Medulla oblongata (tissue), 1 donor: ENCODE measurements around the gene MARCHF5.
"Not testable (repeated sequence)": the region's sequence is repeated elsewhere in the genome, so short reads cannot be mapped to it uniquely, and the experiment has no call there.

Source experiments
- DNase-seq: peaks from one replicate; pipeline ENCODE4 v3.0.0-alpha.2; 2015; ENCODE audit errors: extremely low spot score

MARCHF5 gene

DNA sequence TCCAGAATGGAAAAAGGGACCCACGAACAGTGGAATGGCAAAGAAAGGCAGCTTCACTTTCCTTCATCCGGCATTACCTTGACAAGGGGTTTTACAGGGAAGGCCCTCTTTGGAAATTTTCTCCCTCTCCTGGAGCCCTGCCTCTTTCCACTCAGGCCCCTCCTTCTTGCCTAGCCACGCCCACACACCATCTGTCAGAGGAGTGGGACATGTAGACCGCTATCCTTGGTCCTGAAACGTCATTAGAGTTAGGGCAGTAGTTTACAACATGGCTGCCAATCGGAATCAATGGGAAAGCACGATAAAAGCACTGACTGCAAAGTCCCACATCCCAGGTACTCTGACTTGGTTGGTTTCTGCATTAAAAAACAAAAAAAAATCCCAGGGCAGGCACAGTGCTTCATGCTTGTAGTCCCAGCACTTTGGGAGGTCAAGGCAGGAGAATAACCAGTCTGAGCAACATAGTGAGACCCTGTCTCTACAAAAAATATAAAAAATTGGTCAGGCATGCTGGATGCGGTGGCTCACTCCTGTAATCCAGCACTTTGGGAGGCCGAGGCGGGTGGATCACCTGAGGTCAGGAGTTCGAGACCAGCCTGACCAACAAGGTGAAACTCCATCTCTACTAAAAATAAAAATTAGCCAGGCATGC, 96.4 kb downstream of the MARCHF5 start:
- DNase-seq = no peak

DNA sequence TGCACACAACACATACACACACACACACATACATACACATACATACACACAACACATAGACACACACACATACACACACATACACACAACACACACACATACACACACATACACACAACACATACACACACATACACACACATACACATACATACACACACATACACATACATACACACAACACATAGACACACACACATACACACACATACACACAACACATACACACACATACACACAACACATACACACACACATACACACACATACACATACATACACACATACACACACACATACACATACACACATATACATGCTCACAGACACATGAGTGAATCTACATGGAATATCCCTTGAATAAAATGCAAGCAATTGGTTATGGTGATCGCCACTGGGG, 102.2 kb downstream of the MARCHF5 start:
- not testable (repeated sequence) for DNase-seq

DNA sequence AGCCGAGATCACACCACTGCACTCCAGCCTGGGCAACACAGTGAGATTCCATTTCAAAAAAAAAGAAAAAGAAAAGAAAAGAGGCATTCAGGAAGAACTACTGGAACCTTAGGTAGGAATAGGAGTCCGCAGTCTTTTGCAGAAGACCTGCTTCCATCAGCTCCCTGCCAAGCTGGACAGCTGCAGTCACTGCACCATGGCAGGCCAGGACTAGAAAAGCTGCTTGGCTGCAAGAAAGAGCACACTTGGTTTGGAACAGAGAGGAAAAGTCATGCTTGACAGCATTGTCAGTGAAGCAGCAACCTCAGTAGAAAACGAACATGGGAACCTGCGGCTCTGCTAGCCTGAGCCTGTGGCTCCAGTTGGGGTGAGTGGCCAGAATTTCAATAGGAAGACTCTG, 104.3 kb downstream of the MARCHF5 start:
- no peak for DNase-seq

DNA sequence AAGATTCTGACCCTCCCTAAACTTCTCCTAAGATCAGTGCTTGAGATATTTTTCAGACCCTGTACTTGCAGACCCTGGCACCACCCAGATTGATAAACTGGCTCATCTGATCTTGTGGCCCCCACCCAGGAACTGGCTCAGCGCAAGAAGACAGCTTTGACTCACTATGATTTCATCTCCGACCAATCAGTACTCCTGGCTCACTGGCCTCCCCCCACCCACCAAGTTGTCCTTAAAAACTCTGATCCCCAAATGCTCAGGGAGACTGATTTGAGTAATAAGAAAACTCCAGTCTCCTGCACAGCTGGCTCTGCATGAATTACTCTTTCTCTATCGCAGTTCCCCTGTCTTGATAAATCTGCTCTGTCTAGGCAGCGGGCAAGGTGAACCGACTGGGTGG, 111.3 kb downstream of the MARCHF5 start:
- not testable (repeated sequence) for DNase-seq
